Smooth muscle cell (in vitro differentiated cells): ENCODE data around the gene UNC119. TPM values are rescaled to one million over a fixed set of nuclear protein-coding genes. Genes with fewer than 3 reads are reported as not detected.

ENCODE experiments used
- DNase-seq: peaks from one replicate; lab custom pipeline; 2025; ENCODE audit not compliant: unreplicated experiment; lab: John Stamatoyannopoulos, UW
- H2AFZ ChIP-seq: fragments of 200-600 bp; sonication (generic); 2 replicates; pipeline ENCODE4 v1.6.0; 2016; ENCODE audit warnings: antibody characterized with exemption, low read depth, mild to moderate bottlenecking
- H3F3A ChIP-seq: fragments of 200-600 bp; sonication (generic); 2 replicates; pipeline ENCODE4 v1.6.0; 2017; ENCODE audit warnings: antibody characterized with exemption, low read depth
- H3K27ac ChIP-seq: fragments of 200-600 bp; sonication (generic); 2 replicates; pipeline ENCODE4 v1.5.1; 2016; ENCODE audit warnings: low read depth, mild to moderate bottlenecking
- H3K27me3 ChIP-seq: fragments of 200-600 bp; sonication (generic); 2 replicates; pipeline ENCODE4 v1.6.1; 2016; ENCODE audit warnings: low read depth, mild to moderate bottlenecking
- H3K36me3 ChIP-seq: fragments of 200-600 bp; sonication (generic); 2 replicates; pipeline ENCODE4 v1.5.1; 2016; ENCODE audit warnings: low read depth
- H3K4me1 ChIP-seq: fragments of 200-600 bp; sonication (generic); 2 replicates; pipeline ENCODE4 v1.5.1; 2016; ENCODE audit warnings: low read depth
- H3K4me2 ChIP-seq: fragments of 200-600 bp; sonication (generic); 2 replicates; pipeline ENCODE4 v1.6.0; 2016; ENCODE audit warnings: mild to moderate bottlenecking
- H3K4me3 ChIP-seq: fragments of 200-600 bp; sonication (generic); 2 replicates; pipeline ENCODE4 v1.5.1; 2016; ENCODE audit warnings: mild to moderate bottlenecking
- H3K79me2 ChIP-seq: fragments of 200-600 bp; sonication (generic); 2 replicates; pipeline ENCODE4 v1.6.0; 2016; ENCODE audit warnings: low read depth, mild to moderate bottlenecking
- H3K9ac ChIP-seq: fragments of 200-600 bp; sonication (generic); 2 replicates; pipeline ENCODE4 v1.6.0; 2016; ENCODE audit warnings: low read depth
- H3K9me3 ChIP-seq: fragments of 200-600 bp; sonication (generic); replicated peaks from 2 replicates; pipeline ENCODE4 v1.5.1; 2016; ENCODE audit warnings: low read depth
- H4K20me1 ChIP-seq: fragments of 200-600 bp; sonication (generic); 2 replicates; pipeline ENCODE4 v1.6.0; 2016; ENCODE audit warnings: low read depth
- CTCF ChIP-seq: fragments of 200-600 bp; sonication (generic); IDR thresholded peaks from 2 replicates; pipeline ENCODE4 v1.5.1; 2017; ENCODE audit warnings: borderline replicate concordance, mild to moderate bottlenecking, antibody characterized with exemption; ENCODE audit not compliant: insufficient read depth, poor library complexity, severe bottlenecking
- WGBS: methylation state at CpG from one replicate; pipeline ENCODE4 v1.1.7; 2016; ENCODE audit warnings: low lambda C conversion rate; 5-methylcytosine and 5-hydroxymethylcytosine counted together
- polyA plus RNA-seq: library from polyadenylated mRNA; unstranded; fragments of >200 nt; fragmentation: Nextera tagmentation; extraction: Ambion mirVana; gene quantifications from 2 replicates; pipeline ENCODE4 v1.2.1, GENCODE V29; 2016
- total RNA-seq: library from RNA; depleted of rRNA; stranded (reverse); fragments of >200 nt; gene quantifications from 2 replicates; pipeline ENCODE4 v1.2.3, GENCODE V29; 2014

The UNC119 gene
- total and polyA plus RNA-seq, 2 experiments from 2014 or later = 35.9 to 46.9 TPM

GRCh38 chr17:28507567-28508203, 44.7 kb downstream of the UNC119 start:
- Histone ChIP-seq H3K9ac (no peak overlapping the region), H3K4me1 (no peaks in the 10 kb centered on the region), H3K4me3 (no peak overlapping the region), H3K4me2 (no peak overlapping the region), H3K27ac (no peak overlapping the region), H2AFZ (no peak overlapping the region), H4K20me1 (no peaks in the 10 kb centered on the region), H3F3A (no peaks in the 10 kb centered on the region), H3K36me3 (no peaks in the 10 kb centered on the region), H3K27me3 (peaks cover 4% of the 10 kb centered on the region), H3K9me3 (no peaks in the 10 kb centered on the region), H3K79me2 (no peaks in the 10 kb centered on the region)
- no peak for TF ChIP-seq CTCF
- no peak for DNase-seq
- 74% methylated on average over 16 of the region's 24 CpGs for WGBS

GRCh38 chr17:28506763-28507487, 45.5 kb downstream of the UNC119 start:
- H3K27ac ChIP-seq = no peak overlapping the region
- WGBS = 88% methylated on average over 14 of the region's 14 CpGs
- TF ChIP-seq CTCF = no peak
- no peaks in the 10 kb centered on the region for H3K79me2 ChIP-seq
- no peaks in the 10 kb centered on the region for H4K20me1 ChIP-seq
- H3K36me3 ChIP-seq = no peaks in the 10 kb centered on the region
- DNase-seq = no peak
- H3K4me2 ChIP-seq = no peak overlapping the region
- no peaks in the 10 kb centered on the region for H3K4me1 ChIP-seq
- H3K9ac ChIP-seq = no peak overlapping the region
- H3K27me3 ChIP-seq = peaks cover 3% of the 10 kb centered on the region
- no peak overlapping the region for H2AFZ ChIP-seq
- no peak overlapping the region for H3K4me3 ChIP-seq
- H3K9me3 ChIP-seq = no peaks in the 10 kb centered on the region
- no peaks in the 10 kb centered on the region for H3F3A ChIP-seq

- Histone ChIP-seq H3K36me3 (no peaks in the 10 kb centered on the region), H2AFZ (no peak within 1 kb of the TSS), H3K27ac (no peak within 1 kb of the TSS), H3K4me2 (no peak within 1 kb of the TSS), H3K79me2 (no peaks in the 10 kb centered on the region), H3K9ac (no peak within 1 kb of the TSS), H3K27me3 (no peaks in the 10 kb centered on the region), H3F3A (no peaks in the 10 kb centered on the region), H3K9me3 (no peaks in the 10 kb centered on the region), H3K4me3 (no peak within 1 kb of the TSS), H3K4me1 (no peaks in the 10 kb centered on the region), H4K20me1 (no peaks in the 10 kb centered on the region)
- TF ChIP-seq CTCF = no peak
- no peak for DNase-seq
- 87% methylated on average over 27 of the region's 28 CpGs for WGBS
Measured at GRCh38 chr17:28505986-28506665, 46.3 kb downstream of the UNC119 start, which contains the start of gene FOXN1. FOXN1 (plus strand) TSS chr17:28506348; CDS start chr17:28523970, 17,622 bp downstream.
